Tibial artery (tissue), 4 donors: ENCODE data around the gene ADRA2B.
A peak's percentile ranks its signal among the peaks of the same experiment; 100 is the strongest.

ENCODE experiments used
- DNase-seq, 2 donors: peaks; one replicate each; pipeline ENCODE4 v3.0.0-alpha.2; 2019
- H3K27ac ChIP-seq, 2 donors: fragments of 200-600 bp; sonication (generic) in 1 of 2; 1 replicate in 1 of 2; 2 replicates in 1 of 2; pipeline ENCODE4 v1.5.1; 2018 to 2019; ENCODE audit warnings: mild to moderate bottlenecking in 1 of 2
- H3K27me3 ChIP-seq, 2 donors: fragments of 200-600 bp; sonication (generic) in 1 of 2; one replicate each; pipeline versions ENCODE4 v1.5.1 to v1.6.0; 2016 to 2019
- H3K36me3 ChIP-seq, 3 donors: fragments of 200-600 bp; sonication (generic) in 2 of 3; one replicate each; pipeline ENCODE4 v1.5.1; 2016 to 2019; ENCODE audit warnings: mild to moderate bottlenecking in 2 of 3
- H3K4me1 ChIP-seq, 4 donors: fragments of 200-600 bp; sonication (generic) in 2 of 4; 1 replicate in 3 of 4; 2 replicates in 1 of 4; pipeline ENCODE4 v1.5.1; 2016 to 2019
- H3K4me3 ChIP-seq, 2 donors: fragments of 200-600 bp; sonication (generic) in 1 of 2; 1 replicate in 1 of 2; 2 replicates in 1 of 2; pipeline ENCODE4 v1.5.1; 2018 to 2019; ENCODE audit warnings: mild to moderate bottlenecking in 2 of 2
- H3K9me3 ChIP-seq, 3 donors: fragments of 200-600 bp; sonication (generic) in 1 of 3; one replicate each; pipeline ENCODE4 v1.5.1; 2016 to 2019
- intact Hi-C: fragments of 100-400 bp; cut with DNase I; formaldehyde crosslinking; loops from one replicate; pipeline ENCODE4 v1.15.0; 2023; ENCODE audit warnings: low total_unique reads
- TF ChIP-seq, protein P1 (sequence below), 2 experiments: fragments of 200-600 bp in 1 of 2; fragments of 450-650 bp in 1 of 2; IDR thresholded peaks; one replicate each; pipeline ENCODE4 v1.5.1; 2017 to 2019; ENCODE audit warnings: antibody characterized with exemption in 2 of 2, mild to moderate bottlenecking in 1 of 2, moderate library complexity in 1 of 2

Gene ADRA2B

DNA sequence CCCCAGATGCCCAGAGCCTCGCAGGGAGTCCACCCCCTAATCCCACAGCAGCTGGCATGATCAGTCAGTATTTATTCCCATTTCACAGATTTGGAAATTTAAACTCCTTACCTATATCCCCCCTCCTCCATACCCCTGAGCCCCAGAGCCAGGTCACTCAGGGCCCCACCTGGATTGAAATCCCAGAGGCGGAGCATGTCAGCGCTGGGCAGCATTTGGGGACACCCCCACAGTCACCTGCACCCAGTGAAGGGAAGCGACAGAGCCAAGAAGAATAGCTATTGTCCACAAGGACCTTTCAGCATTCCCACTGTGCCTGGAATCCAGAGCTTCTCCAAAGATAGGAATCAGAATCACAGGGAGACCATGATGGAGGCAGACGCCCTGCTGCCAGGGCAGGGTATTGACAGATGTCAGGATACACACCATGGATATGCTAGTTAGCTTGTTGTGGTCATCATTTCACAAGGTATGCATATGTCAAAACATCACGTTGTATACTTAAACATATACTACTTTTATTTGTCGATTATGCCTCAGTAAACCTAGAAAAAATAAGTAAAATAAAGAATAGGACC is 22.9 kb upstream of the ADRA2B start:
- no peaks in the 10 kb centered on the region for H3K36me3 ChIP-seq
- H3K27ac ChIP-seq = no peak overlapping the region
- DNase-seq = no peak
- no peaks in the 10 kb centered on the region for H3K9me3 ChIP-seq
- H3K27me3 ChIP-seq = peaks cover 0 to 40% of the 10 kb centered on the region in 2 donors
- no peak overlapping the region for H3K4me3 ChIP-seq
- peaks cover 0 to 6% (median 2%) of the 10 kb centered on the region in 4 donors for H3K4me1 ChIP-seq
- TF ChIP-seq, protein P1, sequence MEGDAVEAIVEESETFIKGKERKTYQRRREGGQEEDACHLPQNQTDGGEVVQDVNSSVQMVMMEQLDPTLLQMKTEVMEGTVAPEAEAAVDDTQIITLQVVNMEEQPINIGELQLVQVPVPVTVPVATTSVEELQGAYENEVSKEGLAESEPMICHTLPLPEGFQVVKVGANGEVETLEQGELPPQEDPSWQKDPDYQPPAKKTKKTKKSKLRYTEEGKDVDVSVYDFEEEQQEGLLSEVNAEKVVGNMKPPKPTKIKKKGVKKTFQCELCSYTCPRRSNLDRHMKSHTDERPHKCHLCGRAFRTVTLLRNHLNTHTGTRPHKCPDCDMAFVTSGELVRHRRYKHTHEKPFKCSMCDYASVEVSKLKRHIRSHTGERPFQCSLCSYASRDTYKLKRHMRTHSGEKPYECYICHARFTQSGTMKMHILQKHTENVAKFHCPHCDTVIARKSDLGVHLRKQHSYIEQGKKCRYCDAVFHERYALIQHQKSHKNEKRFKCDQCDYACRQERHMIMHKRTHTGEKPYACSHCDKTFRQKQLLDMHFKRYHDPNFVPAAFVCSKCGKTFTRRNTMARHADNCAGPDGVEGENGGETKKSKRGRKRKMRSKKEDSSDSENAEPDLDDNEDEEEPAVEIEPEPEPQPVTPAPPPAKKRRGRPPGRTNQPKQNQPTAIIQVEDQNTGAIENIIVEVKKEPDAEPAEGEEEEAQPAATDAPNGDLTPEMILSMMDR (IDR thresholded peaks at IDR 0.05) = no peak
- intact Hi-C loops = no loop called here

DNA sequence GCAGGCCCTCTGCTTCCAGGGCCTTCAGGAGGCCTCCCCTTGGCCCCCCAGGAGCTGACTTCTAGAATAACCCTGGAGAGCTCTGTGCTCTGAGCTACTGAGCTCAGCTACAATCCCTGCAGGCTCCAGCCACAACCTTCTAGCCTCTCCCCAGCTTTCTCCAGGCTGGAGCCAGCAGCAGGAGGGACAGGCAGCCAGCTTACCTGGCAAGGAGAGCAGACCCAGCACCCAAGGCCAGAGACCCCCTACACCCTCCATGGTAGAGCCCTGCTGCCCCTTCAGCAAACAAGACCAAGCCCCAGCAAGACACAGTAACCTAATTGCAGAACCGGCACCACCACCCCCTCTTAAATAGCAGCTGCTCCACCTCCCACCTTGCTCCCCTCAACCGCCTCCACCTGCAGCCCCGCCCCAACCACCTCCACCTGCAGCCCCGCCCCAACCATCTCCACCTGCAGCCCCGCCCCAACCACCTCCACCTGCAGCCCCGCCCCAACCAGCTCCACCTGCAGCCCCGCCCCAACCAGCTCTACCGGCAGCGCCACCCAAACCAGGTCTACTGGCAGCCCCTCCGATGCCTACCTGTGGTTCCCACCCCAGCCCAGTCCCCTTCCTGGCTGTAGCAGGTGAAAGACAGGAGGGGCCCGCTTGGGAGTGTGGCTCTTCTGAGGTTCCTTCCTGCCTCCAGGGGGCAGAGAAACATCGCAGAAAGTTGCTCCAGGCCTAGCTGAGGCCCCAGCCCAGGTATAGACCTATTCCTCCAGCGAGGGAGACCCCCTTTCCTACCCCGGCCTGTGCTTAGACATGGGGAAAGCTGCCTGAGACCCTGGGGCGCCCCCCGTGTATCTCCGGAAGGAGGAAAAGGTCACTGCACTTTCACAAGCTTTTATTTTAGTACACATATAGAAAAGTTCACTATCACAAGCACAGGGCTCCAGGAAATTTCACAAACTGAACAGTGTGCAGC is 22.1 kb upstream of the ADRA2B start, which contains the start of gene ASTL:
Gene ASTL, minus strand, starts transcription at position 324 of the 967 bp plus-strand sequence. Its CDS starts 66 bp downstream, at position 258.
- Histone ChIP-seq H3K9me3 (no peaks in the 10 kb centered on the region), H3K4me3 (no peak within 1 kb of the TSS), H3K4me1 (no peaks in the 10 kb centered on the region), H3K27ac (no peak within 1 kb of the TSS), H3K36me3 (no peaks in the 10 kb centered on the region), H3K27me3 (peaks cover 0 to 44% of the 10 kb centered on the region in 2 donors)
- TF ChIP-seq, protein P1 (IDR thresholded peaks at IDR 0.05) = peak; percentile 31 to 42
- no peak for DNase-seq
- intact Hi-C loops = no loop called here

DNA sequence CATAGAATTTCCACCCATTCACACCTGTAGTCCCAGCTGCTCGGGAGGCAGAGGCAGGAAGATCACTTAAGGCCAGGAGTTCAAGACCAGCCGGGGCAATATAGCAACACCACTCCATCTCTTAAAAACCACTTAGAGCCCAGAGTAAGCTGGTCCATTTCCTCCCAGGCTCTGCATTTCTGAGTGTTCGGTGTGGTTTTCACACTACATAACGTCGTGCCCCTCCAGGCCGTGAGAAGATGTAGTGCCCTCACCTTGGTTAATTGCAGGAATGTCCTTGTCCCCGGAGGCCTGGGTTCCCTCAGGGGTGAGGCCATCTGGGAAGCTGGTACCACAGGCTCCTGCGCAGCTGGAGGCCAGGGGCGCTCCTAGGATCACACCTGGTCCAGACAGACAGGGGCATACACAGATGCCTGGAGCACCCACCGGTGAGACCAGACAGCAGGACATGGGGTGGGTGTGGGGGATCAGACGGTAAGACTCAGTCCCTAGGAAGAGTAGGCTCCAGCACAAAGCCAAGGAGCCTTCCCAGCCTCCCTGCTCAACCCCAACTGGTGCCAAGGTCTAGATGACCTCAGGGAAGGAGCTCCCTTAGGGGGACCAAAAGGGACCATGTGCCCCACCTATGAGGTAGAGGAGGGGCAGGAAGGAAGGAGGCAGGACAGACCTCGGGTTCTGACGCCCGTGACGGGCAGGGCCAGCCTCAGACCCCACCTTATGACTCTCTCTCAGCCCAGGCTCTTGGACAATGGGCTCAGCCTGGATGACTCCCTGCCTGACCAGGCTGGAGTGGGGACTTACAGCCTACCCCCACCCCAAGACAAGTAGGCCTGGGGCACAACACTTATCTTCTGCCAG is 21.2 kb upstream of the ADRA2B start:
- Histone ChIP-seq H3K27ac (no peak overlapping the region), H3K27me3 (peaks cover 0 to 47% of the 10 kb centered on the region in 2 donors), H3K9me3 (no peaks in the 10 kb centered on the region), H3K36me3 (no peaks in the 10 kb centered on the region), H3K4me3 (no peak overlapping the region), H3K4me1 (no peaks in the 10 kb centered on the region)
- TF ChIP-seq, protein P1 (IDR thresholded peaks at IDR 0.05) = no peak
- intact Hi-C loops = no loop called here
- DNase-seq = no peak

DNA sequence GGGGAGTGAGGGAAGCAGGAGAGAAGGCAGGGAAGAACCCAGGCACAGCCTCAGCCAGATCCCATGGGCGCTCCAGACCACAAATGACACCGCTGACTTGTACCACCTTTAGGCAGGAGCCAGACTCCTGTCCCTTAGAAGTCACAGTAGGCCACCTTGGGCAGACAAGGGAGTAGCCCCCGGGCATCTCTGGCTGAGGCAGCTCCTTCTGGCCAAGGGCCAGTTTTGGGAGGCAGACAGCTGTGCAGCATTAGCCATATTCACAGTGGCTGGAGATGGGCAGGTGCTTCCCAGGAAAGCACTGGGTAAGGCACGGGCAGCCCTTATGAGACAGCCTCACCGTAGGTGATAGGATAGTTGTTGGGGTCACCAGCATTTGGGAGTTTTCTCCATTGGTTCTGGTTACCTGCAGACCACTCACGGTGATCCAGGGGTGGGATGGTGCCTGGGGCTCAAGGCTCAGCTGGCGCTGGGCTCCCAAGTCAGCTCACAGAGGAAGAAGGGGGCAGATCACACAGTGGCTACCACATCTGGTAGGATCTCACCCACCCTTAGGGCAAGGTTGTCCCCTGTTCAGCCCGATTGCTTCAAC is 19.9 kb upstream of the ADRA2B start:
- H3K27ac ChIP-seq = no peak overlapping the region
- TF ChIP-seq, protein P1 (IDR thresholded peaks at IDR 0.05) = no peak
- H3K4me1 ChIP-seq = no peaks in the 10 kb centered on the region
- peaks cover 0 to 47% of the 10 kb centered on the region in 2 donors for H3K27me3 ChIP-seq
- no peak overlapping the region for H3K4me3 ChIP-seq
- H3K9me3 ChIP-seq = no peaks in the 10 kb centered on the region
- no peak for DNase-seq
- intact Hi-C loops = no loop called here
- H3K36me3 ChIP-seq = no peaks in the 10 kb centered on the region

DNA sequence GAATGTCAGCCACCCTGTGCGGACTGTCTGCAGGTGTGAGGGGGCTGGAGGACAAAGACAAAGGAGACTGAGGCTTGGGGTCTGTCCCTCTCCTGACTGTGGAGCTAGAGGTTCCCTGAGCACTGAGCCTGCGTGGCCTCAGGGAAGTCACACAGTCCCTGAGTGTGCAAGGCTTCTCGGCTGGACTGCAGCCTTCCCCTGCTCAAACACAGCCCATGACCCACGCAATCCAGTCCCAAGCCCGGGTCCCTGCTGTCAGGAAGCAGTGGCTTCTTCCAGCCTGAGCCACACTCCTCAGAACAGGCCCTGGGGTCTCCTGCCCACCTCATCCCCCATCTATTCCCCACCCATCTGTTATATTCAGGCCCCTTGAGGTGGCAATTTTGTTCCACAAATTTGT is 19.2 kb upstream of the ADRA2B start:
- Histone ChIP-seq H3K36me3 (no peaks in the 10 kb centered on the region), H3K27ac (no peak overlapping the region), H3K27me3 (peaks cover 0 to 47% of the 10 kb centered on the region in 2 donors), H3K9me3 (no peaks in the 10 kb centered on the region), H3K4me1 (no peaks in the 10 kb centered on the region), H3K4me3 (no peak overlapping the region)
- TF ChIP-seq, protein P1 (IDR thresholded peaks at IDR 0.05) = no peak
- no peak for DNase-seq
- intact Hi-C loops = no loop called here
